GM21381 (cell line): ENCODE measurements around the gene TOR1A.
"Not testable (repeated sequence)": the region's sequence is repeated elsewhere in the genome, so short reads cannot be mapped to it uniquely, and the experiment has no call there.

Experiments used
- ATAC-seq: cut with Tn5 transposase; IDR thresholded peaks from one replicate; pipeline ENCODE4 v1.9.1; 2021; ENCODE audit warnings: mild to moderate bottlenecking, moderate library complexity; ENCODE audit not compliant: unreplicated experiment

The TOR1A gene

DNA sequence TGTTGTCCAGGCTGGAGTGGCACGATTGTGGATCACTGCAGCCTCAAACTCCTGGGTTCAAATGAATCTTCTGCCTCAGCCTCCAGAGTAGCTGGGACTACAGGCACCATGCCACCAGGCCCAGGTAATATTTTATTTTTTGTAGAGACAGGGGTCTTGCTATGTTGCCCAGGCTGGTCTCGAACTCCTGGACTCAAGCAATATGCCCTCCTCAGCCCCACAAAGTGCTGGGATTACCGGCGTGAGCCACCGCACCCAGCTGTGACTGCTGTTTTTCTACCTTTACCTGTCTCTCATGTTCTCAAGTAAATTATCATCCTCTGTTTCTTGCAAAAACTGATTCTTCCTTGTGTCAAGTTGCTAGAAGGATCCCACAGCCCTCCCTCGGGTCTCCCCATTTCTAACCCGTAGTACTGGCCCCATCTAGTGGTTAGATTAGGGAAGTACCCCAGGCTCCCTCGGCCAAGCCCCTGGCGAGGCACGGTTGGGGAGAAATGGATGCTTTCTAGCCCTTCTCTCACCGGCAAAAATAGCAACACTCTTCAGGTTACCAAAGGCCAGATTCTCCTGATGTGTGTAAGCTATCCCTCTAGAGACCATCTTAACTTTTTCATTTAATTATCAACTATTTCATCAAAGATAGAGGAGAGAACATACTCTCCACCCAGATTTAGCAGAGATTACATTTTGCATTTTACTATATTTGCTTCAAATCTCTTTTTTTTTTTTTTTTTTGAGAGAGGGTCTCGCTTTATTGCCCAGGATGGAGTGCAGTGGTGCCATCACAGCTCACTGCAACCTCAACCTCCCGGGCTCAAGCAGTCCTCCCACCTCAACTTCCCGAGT, 40.2 kb downstream of the TOR1A start:
- ATAC-seq, result no peak

DNA sequence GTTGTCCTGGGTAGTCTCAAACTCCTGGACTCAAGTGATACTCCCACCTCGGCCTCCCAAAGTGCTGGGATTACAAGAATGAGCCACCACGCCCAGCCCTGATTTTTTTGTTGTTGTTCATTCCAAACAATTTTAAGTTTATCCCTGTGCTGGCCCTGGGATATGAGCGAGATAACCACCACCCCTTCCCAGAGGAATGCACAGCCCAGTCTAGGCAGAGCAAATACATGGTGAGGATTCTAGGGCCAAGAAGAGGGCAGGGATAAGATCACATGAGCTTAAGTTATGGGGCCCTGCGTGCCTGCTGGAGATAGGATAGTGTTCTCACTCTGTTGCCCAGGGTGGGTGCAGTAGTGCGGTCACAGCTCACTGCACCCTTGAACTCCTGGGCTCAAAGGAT, 42.0 kb downstream of the TOR1A start:
- no peak for ATAC-seq

DNA sequence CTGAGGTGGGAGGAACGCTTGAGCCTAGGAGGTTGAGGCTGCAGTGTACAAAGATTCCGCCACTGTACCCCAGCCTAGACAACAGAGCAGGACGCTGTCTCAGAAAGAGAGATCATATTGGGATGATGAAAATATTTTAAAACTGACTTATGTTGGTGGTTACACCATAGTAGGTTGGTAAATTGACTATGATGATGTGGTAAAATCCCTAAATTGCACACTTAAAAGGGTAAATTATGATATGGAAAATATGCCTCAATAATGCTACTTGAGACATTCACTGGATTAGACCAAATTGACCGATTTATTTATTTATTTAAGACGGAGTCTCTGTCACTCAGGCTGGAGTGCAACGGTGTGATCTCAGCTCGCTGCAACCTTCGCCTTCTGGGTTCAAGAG, 42.8 kb downstream of the TOR1A start:
- ATAC-seq, result no peak

DNA sequence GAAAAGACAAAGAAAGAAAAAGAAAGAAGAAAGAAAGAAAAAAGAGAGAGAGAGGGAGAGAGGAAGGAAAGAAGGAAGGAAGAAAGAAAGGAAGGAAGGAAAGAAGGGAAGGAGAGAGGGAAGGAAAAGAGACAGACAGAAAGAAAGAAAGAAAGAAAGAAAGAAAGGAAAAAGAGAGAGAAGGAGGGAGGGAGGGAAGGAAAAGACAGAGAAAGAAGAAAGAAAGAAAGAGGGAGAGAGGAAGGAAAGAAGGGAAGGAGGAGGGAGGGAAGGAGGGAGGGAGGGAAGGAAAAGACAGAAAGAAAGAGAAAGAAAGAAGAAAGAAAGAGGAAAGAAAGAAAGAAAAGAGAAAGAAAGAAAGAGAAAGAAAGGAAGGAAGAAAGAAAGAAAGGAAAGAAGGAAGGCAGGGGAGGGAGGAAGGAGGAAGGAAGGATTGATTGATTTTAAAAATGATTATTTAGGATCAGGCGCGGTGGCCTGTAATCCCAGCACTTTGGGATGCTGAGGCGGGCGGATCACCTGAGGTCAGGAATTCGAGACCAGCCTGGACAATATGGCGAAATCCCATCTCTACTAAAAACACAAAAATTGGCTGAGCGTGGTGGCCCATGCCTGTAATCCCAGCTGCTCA, 44.3 kb downstream of the TOR1A start:
- ATAC-seq, result no peak

DNA sequence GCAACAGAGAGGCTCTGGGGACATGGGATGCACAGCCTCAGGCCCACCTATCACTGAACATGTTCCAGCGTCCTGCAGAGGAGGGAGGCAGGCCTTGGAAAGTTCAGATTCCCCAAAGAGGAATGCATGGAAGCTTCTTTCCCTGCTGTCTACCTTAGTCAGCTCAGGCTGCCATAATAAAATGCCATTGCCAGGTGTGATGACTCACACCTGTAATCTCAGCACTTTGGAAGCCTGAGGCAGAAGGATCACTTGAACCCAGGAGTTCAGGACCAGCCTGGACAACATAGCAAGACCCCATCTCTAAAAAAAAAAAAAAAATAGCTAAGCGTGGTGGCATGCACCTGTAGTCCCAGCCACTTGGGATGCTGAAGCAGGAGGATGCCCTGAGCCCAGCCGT, 45.5 kb downstream of the TOR1A start:
- ATAC-seq, result no peak

DNA sequence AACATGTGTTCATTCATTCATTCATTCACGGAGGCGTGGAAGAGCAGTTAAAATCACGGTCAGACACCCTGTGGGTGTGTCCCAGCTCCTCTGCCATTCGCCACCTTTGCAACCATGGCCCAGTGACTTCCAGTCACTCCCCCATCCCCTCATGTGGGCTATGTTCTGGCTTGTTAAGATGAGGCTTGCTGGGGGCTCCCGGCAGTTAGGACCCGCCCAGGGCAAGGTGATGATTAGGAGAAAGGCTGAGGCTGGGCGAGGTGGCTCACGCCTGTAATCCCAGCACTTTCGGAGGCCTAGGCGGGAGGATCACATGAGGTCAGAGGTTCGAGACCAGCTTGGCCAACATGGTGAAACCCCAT, 46.2 kb downstream of the TOR1A start:
- no peak for ATAC-seq

DNA sequence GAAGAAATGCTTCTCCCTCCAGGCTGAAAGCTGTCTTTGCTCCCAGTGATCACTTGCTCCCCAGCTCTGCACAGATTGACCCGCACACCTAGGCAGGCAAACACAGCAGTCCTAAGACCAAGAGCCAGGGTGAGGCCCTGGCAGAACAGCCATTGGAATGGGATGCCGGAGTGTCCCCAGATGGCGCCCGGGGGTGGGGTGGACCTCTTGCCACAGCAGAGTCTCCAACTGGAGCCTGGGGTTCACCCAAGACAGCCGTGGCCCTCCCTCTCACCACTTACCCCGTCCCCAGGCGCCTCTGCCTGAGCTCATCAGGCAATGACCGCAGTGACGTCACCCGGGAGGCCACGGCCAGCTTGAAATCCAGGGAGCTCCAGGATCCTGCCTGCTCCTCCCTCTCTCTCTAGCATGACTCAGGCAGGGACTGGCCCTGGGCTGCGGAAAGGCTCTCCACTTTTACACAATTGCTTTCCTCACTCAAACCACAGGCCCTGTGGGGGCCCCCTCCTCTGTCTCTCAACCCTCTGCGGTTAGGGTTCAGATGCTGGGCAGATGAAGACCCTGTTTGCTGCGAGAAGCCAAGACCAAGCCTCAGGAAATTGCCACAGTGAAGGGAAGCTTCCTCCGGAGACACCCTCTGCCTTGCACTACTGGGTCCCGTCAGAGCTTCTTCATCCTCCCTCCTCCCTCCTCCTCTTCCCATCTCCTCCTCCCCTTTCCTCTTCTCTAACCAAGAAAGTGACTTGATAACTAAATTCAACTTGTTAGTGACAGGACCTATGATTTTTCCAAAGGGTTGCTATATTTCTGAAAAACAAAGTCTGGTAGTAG, 46.8 kb downstream of the TOR1A start:
- ATAC-seq, result no peak

DNA sequence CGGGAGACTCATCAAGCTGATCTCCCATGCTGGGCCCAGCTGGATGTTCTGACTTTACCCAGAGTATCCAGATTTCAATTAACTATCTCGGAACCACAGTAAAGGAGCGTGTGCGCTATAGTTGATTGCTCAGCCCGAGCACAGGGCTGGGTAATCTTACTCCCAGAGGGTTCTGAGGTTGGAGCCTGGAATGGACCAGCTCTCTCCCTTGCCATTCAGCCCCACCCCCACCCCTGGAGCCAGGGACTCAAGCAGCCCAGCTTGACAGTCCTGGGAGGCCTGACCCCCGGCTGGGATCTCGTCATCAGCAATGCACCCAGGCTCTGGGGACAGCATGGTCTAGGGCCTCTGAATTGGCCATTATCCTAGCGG, 47.4 kb downstream of the TOR1A start:
- no peak for ATAC-seq

DNA sequence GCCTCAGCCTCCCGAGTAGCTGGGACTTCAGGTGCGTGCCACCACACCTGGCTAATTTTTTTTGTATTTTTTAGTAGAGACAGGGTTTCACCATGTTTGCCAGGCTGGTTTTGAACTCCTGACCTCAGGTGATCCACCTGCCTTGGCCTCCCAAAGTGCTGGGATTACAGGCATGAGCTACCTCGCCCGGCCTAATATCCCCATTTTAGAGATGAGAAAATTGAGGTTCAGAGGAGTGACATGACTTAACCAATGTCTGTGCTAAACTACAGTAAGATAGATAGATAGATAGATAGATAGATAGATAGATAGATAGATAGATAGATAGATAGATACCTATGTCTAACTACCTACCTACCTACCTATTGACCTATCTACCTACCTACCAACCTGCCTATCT, 47.8 kb downstream of the TOR1A start:
- ATAC-seq, result not testable (repeated sequence)

DNA sequence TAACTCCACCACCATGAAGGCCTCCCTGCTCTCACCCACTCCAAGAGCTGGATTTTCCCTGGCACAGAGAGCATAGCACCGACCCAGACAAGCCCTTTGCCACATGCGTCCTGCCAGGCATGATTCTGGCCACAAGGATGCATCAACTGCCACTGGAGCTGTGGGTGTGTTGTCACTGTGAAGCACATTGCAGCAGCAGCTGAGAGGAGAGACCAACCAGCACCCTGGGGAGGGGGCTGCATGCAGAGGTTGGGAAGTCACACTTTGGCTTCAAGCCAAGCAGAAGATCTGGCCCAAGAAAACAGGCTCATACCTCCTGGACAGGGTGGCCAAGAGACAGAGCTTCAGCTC, 48.5 kb downstream of the TOR1A start:
- no peak for ATAC-seq

DNA sequence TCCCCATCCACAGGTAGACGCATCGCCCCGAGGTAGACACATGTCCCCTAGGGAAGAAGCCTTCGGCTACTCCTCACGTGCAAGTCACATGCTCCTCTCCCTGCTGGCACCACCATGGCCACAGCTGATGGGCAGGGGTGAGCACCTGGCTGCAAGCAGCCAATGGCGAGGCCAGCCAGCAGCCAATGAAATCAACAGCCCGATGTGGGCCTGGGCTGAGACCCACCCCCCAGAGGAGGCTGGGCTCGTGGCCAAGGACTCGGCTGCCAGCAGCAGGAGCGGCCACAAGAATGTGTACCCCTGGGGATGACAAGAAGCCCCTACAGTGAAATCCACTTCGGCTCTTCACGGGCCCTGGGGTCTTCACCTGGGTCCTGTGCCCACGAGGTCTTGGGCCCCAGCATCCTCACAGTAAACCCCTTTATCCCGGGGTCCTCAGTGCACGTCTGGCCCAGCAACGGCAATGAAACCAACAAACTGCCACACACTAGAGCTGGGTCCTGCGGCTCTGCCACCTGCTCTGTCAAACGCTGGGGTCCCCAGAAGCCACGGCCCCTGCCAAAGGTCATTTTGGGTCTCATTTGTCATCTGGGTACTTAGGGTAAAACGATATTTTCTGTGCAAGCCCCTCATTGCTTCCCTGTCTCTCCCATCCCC, 49.0 kb downstream of the TOR1A start:
- no peak for ATAC-seq

DNA sequence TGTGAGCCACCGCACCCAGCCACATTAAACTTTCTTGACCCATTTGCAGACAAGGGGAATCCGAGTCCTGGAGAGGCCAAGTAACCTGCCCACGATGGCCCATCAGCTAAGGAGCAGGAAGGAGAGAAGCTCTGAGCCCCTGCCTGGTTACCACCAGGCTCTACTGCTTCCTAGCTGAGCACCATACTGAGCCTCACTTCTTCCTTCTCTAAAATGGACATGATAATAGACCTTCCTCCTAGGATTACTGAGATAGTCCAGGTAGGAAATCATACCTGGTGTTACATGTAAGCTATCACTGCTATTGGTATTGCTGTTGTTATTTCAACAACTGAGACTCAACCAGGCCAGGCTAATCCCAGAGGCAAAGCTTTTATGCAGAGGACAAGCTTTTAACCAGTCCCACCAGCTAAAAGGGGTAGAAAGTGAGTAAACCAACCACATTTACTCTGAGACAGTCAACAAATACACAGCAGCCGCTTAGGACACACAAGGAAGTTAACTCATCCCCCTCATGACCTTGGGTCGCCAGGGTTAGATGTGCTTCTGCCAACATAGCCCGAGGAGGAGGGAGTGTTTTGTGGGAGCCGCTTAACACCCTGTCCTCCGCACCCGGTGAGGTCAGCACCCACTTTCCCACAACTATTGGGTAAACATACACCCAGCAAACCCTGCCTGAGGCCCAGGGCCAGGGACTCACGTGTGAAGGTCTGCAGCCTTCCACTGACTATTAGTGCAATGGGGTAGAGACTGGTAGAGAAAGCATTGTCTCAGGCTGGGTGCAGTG, 50.5 kb downstream of the TOR1A start:
- ATAC-seq, result no peak

DNA sequence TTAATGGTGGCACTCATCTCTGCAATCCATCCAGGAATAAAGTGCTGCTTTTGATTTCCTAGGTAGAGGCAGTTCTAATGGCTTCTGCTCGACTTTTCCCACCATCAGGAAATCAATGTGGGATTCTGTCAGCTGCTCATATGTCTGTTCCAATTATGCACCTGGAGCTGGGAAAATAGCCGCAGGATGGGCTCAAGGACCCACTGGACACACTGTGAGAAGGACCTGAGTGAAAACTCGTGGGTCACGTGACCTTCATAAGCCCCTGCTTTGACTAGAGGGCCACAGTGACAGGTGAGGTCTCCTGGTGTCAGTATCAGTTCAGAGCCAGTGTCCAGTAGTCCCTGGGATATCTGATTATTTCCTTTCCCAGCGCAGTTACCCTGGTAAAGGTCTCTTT, 53.2 kb downstream of the TOR1A start:
- no peak for ATAC-seq

DNA sequence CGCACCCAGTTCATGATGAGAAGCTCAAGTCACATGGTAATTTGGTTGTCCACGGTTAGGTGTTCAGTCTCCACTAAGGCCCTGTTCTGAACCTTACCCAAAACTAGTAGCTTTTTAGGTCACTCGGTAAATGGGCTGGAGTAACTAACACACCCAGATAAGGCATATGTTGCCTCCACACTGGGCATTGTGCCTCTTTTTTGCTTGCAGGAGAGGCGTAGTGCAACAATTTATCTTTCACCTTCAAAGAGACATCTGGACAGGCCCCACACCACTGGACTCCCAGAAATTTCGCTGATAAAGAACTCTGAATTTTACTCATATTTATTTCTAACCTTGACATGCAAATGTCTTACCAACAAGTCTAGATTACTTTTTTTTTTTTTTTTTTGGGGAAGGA, 54.3 kb downstream of the TOR1A start:
- ATAC-seq, result no peak

DNA sequence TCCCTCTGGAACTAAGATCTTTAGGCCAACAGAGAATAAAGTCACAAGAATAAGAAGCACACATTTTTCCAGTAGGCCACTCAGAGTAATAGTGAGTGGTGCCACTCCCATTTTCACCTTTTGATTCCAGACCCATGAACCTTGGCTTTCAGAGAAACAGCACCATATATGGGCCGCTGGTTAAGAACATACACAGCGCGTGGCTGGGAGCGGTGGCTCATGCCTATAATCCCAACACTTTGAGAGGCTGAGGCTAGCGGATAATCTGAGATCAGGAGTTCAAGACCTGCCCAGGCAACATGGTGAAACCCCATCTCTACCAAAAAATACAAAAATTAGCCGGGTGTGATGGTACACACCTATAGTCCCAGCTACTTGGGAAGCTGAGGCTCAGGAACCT, 55.5 kb downstream of the TOR1A start:
- no peak for ATAC-seq

DNA sequence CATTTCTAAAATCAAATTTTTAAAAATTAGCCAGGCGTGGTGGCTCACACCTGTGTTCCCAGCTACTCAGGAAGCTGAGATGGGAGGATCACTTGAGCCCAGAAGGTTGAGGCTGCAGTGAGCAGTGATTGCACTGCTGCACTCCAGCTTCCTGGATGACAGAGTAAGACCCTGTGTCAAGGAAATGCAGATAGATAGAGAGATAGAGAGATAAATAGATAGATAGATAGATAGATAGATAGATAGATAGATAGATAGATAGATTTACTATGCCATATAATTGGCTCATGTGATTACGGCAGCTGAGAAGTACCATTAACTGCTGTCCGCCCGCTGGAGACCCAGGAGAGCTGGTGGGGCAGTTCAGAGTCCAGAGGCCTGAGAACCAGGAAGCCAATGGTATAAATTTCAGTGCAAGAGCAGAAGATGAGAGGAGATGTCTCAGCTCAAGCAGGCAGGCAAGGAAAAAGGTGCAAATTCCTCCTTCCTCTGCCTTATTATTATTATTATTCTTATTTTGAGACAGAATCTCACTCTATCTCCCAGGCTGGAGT, 58.1 kb downstream of the TOR1A start:
- no peak for ATAC-seq

DNA sequence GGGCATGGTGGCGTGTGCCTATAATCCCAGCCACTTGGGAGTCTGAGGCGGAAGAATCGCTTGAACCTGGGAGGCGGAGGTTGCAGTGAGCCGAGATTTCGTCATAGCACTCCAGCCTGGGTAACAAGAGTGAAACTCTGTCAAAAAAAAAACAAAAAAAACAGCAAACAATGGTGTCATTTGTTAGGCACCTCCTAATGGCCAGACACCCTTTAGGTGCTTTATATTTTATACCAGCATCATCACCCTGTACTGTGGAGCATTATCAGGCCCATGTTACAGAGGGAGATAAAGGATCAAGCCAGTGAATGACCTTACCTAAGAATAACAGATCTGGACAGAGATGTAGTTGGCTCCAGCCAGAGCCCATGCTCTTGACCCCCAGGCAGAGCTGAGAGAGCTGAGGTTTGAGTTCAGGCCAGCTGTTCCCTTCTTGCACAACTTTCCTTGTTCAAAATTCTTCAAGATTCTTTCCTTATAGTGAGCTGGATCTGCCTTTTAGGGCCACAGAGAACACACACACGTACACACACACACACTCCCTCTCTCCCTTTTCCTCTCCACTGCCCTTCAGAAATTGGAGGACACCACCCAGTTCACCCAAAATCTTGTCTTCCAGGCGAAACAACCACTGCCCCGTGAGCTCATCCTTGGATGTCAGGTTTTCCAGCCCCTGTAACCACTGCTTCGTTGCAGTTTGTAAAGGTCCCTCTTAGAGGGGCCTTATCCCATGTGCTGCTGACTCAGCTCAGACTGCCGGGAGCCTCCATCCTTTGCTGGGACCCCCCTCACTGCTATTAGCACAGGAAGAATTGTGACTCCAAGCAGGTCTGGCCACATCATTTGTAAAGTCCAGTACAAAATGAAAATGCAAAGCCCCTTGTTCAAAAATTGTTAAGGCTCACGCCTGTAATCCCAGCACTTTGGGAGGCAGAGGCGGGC, 60.7 kb downstream of the TOR1A start:
- no peak for ATAC-seq
